H1 (cell line): Measurements from ENCODE around the gene LPP. TPM values are rescaled to one million over a fixed set of nuclear protein-coding genes. Genes with fewer than 3 reads are reported as not detected.

ENCODE experiments used
- CTCF ChIA-PET: fragments of 300-600 bp; sonication (Branson Sonifier 250); formaldehyde crosslinking; loops from one replicate; lab custom pipeline; 2021; ENCODE audit not compliant: partially characterized antibody; lab: Charles Lee
- POLR2A ChIA-PET: fragments of 300-600 bp; sonication (Branson Sonifier 250); formaldehyde crosslinking; loops from one replicate; lab custom pipeline; 2021; ENCODE audit warnings: inconsistent platforms; ENCODE audit not compliant: partially characterized antibody; lab: Charles Lee
- DNase-seq, 2 experiments: peaks; one replicate each; pipeline versions ENCODE4 v3.0.0 to v3.0.0-alpha.2; 2010 to 2022; ENCODE audit warnings: low spot score in 2 of 2, low read depth in 1 of 2, mixed read lengths in 1 of 2
- FAIRE-seq: peaks from 2 replicates; lab custom pipeline; 2011; peaks lifted over from hg19 to GRCh38; lab: Jason Lieb, UNC
- H2AFZ ChIP-seq: 2 replicates; pipeline ENCODE4 v1.8.1; 2012; ENCODE audit warnings: low read length, inconsistent platforms
- H2AK5ac ChIP-seq: 2 replicates; pipeline ENCODE4 v1.6.1; 2013; ENCODE audit warnings: low read depth, low read length
- H2BK120ac ChIP-seq: replicated peaks from 2 replicates; pipeline ENCODE3; 2013; ENCODE audit warnings: low read depth, low read length, inconsistent platforms
- H2BK12ac ChIP-seq: 2 replicates; pipeline ENCODE4 v1.6.1; 2013; ENCODE audit warnings: low read depth, low read length
- H2BK15ac ChIP-seq: 2 replicates; pipeline ENCODE4 v1.6.1; 2013; ENCODE audit warnings: low read length
- H2BK20ac ChIP-seq: 2 replicates; pipeline ENCODE4 v1.6.1; 2013; ENCODE audit warnings: low read length
- H2BK5ac ChIP-seq: 2 replicates; pipeline ENCODE4 v1.6.1; 2013; ENCODE audit warnings: low read depth, low read length
- H3K14ac ChIP-seq: 2 replicates; pipeline ENCODE4 v1.6.1; 2013; ENCODE audit warnings: inconsistent platforms; ENCODE audit not compliant: insufficient read length
- H3K18ac ChIP-seq: 2 replicates; pipeline ENCODE4 v1.6.1; 2013; ENCODE audit warnings: low read length; ENCODE audit errors: extremely low read depth
- H3K23ac ChIP-seq: 2 replicates; pipeline ENCODE4 v1.6.1; 2013; ENCODE audit warnings: inconsistent platforms; ENCODE audit not compliant: insufficient read length
- H3K23me2 ChIP-seq: 2 replicates; pipeline ENCODE4 v1.6.1; 2013; ENCODE audit warnings: low read depth, low read length
- H3K27ac ChIP-seq: 2 replicates; pipeline ENCODE4 v1.6.1; 2011; ENCODE audit warnings: low read depth, low read length, inconsistent platforms
- H3K27me3 ChIP-seq, 4 experiments: replicated peaks in 1 of 4; 1 replicate in 1 of 4; 2 replicates in 3 of 4; pipeline versions ENCODE4 v1.6.1 to v1.8.1; 2011 to 2013; ENCODE audit warnings: low read length in 3 of 4, mild to moderate bottlenecking in 3 of 4, inconsistent platforms in 2 of 4, mixed read lengths in 2 of 4, moderate library complexity in 1 of 4; ENCODE audit not compliant: control insufficient read depth in 3 of 4, insufficient read depth in 3 of 4; ENCODE audit errors: extremely low read depth in 1 of 4
- H3K36me3 ChIP-seq, 4 experiments: 2 replicates each; pipeline versions ENCODE4 v1.6.1 to v1.8.1; 2011 to 2013; ENCODE audit warnings: mild to moderate bottlenecking in 4 of 4, low read length in 3 of 4, moderate library complexity in 2 of 4, control low read depth in 1 of 4, inconsistent platforms in 1 of 4; ENCODE audit not compliant: insufficient read depth in 4 of 4, control insufficient read depth in 2 of 4
- H3K4ac ChIP-seq: replicated peaks from 2 replicates; pipeline ENCODE3; 2013; ENCODE audit warnings: low read length, low read depth, mixed read lengths, inconsistent platforms; ENCODE audit not compliant: insufficient read length
- H3K4me1 ChIP-seq, 4 experiments: replicated peaks in 1 of 4; 1 replicate in 1 of 4; 2 replicates in 3 of 4; pipeline versions ENCODE4 v1.6.1 to v1.8.1; 2011 to 2013; ENCODE audit warnings: low read length in 3 of 4, inconsistent platforms in 2 of 4, mixed read lengths in 1 of 4; ENCODE audit not compliant: insufficient read depth in 4 of 4, control insufficient read depth in 3 of 4
- H3K4me2 ChIP-seq, 2 experiments: 2 replicates each; pipeline versions ENCODE4 v1.6.1 to v1.8.1; 2011 to 2013; ENCODE audit warnings: low read depth in 2 of 2, low read length in 2 of 2, control low read depth in 1 of 2, inconsistent platforms in 1 of 2, mild to moderate bottlenecking in 1 of 2; ENCODE audit not compliant: insufficient read depth in 1 of 2
- H3K4me3 ChIP-seq, 4 experiments: fragments of 200-600, 300-600 bp in 1 of 4; sonication (generic), shearing (Covaris generic), sonication (Bioruptor Twin) in 1 of 4; 2 replicates each; pipeline versions ENCODE4 v1.5.1 to v1.8.1; 2011 to 2016; ENCODE audit warnings: low read length in 4 of 4, low read depth in 3 of 4, control low read depth in 2 of 4, inconsistent platforms in 2 of 4, mild to moderate bottlenecking in 2 of 4, mixed read lengths in 1 of 4, moderate library complexity in 1 of 4; ENCODE audit not compliant: insufficient read depth in 2 of 4; ENCODE audit errors: extremely low read depth in 1 of 4
- H3K56ac ChIP-seq: replicated peaks from 2 replicates; pipeline ENCODE3; 2013; ENCODE audit warnings: low read depth, mild to moderate bottlenecking, mixed read lengths, low read length, inconsistent platforms; ENCODE audit not compliant: insufficient read length
- H3K79me1 ChIP-seq: 2 replicates; pipeline ENCODE4 v1.6.1; 2013; ENCODE audit warnings: low read depth, low read length, control low read depth
- H3K79me2 ChIP-seq, 2 experiments: 2 replicates each; pipeline versions ENCODE4 v1.6.1 to v1.8.1; 2012 to 2013; ENCODE audit warnings: low read length in 2 of 2, mild to moderate bottlenecking in 2 of 2, inconsistent platforms in 1 of 2; ENCODE audit not compliant: insufficient read depth in 2 of 2, control insufficient read depth in 1 of 2
- H3K9ac ChIP-seq, 4 experiments: replicated peaks in 1 of 4; 1 replicate in 1 of 4; 2 replicates in 3 of 4; pipeline versions ENCODE4 v1.6.1 to v1.8.1; 2011 to 2013; ENCODE audit warnings: low read depth in 3 of 4, low read length in 3 of 4, control low read depth in 2 of 4, mild to moderate bottlenecking in 2 of 4, moderate library complexity in 2 of 4, inconsistent platforms in 1 of 4; ENCODE audit errors: extremely low read depth in 1 of 4
- H3K9me3 ChIP-seq, 2 experiments: 2 replicates each; pipeline versions ENCODE4 v1.6.1 to v1.8.1; 2012 to 2013; ENCODE audit warnings: mild to moderate bottlenecking in 2 of 2, moderate library complexity in 2 of 2, control low read depth in 1 of 2, inconsistent platforms in 1 of 2, low read depth in 1 of 2, low read length in 1 of 2, mixed read lengths in 1 of 2; ENCODE audit not compliant: insufficient read depth in 2 of 2
- H4K20me1 ChIP-seq, 2 experiments: replicated peaks in 1 of 2; 2 replicates each; pipeline versions ENCODE3 to v1.8.1; 2011 to 2013; ENCODE audit warnings: inconsistent platforms in 2 of 2, low read length in 2 of 2, mild to moderate bottlenecking in 1 of 2; ENCODE audit not compliant: insufficient read depth in 2 of 2, control insufficient read depth in 1 of 2
- H4K5ac ChIP-seq: 2 replicates; pipeline ENCODE4 v1.6.1; 2013; ENCODE audit warnings: low read length, low read depth, mixed read lengths, inconsistent platforms; ENCODE audit not compliant: insufficient read length
- H4K8ac ChIP-seq: 2 replicates; pipeline ENCODE4 v1.8.0; 2013; ENCODE audit warnings: mild to moderate bottlenecking, moderate library complexity, low read length, inconsistent platforms; ENCODE audit not compliant: insufficient read depth; ENCODE audit errors: extremely low read depth
- H4K91ac ChIP-seq: replicated peaks from 2 replicates; pipeline ENCODE3; 2013; ENCODE audit warnings: low read length, mixed read lengths, inconsistent platforms; ENCODE audit not compliant: insufficient read length
- BRCA1 ChIP-seq: IDR thresholded peaks from 2 replicates; pipeline ENCODE4 v1.6.1; 2012; ENCODE audit warnings: low read depth, low read length, improper control_type of control experiment
- CTBP2 ChIP-seq: IDR thresholded peaks from 2 replicates; pipeline ENCODE4 v1.7.0; 2011; ENCODE audit warnings: borderline replicate concordance, mild to moderate bottlenecking, moderate library complexity, mixed read lengths, low read length; ENCODE audit not compliant: insufficient read depth, insufficient read length
- HDAC2 ChIP-seq, 2 experiments: fragments of 300-600 bp in 1 of 2; sonication (generic) in 1 of 2; IDR thresholded peaks; 2 replicates each; pipeline ENCODE4 v1.6.1; 2011 to 2012; ENCODE audit warnings: low read depth in 2 of 2, low read length in 2 of 2, mild to moderate bottlenecking in 2 of 2, moderate library complexity in 2 of 2, borderline replicate concordance in 1 of 2, inconsistent platforms in 1 of 2
- JUN ChIP-seq: IDR thresholded peaks from 2 replicates; pipeline ENCODE4 v1.6.1; 2011; ENCODE audit warnings: low read depth, mild to moderate bottlenecking, improper control_type of control experiment, low read length
- KDM4A ChIP-seq: IDR thresholded peaks from one replicate; pipeline ENCODE4 v1.7.1; 2012; ENCODE audit warnings: low read depth, mild to moderate bottlenecking, moderate library complexity, low read length, inconsistent platforms; ENCODE audit not compliant: severe bottlenecking
- PHF8 ChIP-seq: fragments of 200-600 bp; sonication (generic); conservative IDR thresholded peaks from 2 replicates; pipeline ENCODE4 v1.7.1; 2012; ENCODE audit warnings: low read depth, mild to moderate bottlenecking, inconsistent platforms, low read length, moderate library complexity
- POU5F1 ChIP-seq: IDR thresholded peaks from 2 replicates; pipeline ENCODE4 v1.6.1; 2011; ENCODE audit warnings: low read depth, mild to moderate bottlenecking, low read length, moderate library complexity
- SAP30 ChIP-seq: fragments of 300-600 bp; sonication (generic); IDR thresholded peaks from 2 replicates; pipeline ENCODE4 v1.7.1; 2012; ENCODE audit warnings: low read length, moderate library complexity, mild to moderate bottlenecking, inconsistent platforms; ENCODE audit not compliant: insufficient read depth, insufficient replicate concordance
- SIRT6 ChIP-seq: IDR thresholded peaks from one replicate; pipeline ENCODE4 v1.7.1; 2012; ENCODE audit warnings: low read length, inconsistent platforms
- SP2 ChIP-seq: IDR thresholded peaks from 2 replicates; pipeline ENCODE4 v1.6.1; 2012; ENCODE audit warnings: mild to moderate bottlenecking, low read length, inconsistent platforms
- SRF ChIP-seq: IDR thresholded peaks from 2 replicates; pipeline ENCODE4 v1.6.1; 2011; ENCODE audit warnings: mild to moderate bottlenecking, low read depth, low read length, moderate library complexity
- TCF12 ChIP-seq: IDR thresholded peaks from 2 replicates; pipeline ENCODE4 v1.6.1; 2011; ENCODE audit warnings: low read depth, mild to moderate bottlenecking, low read length
- USF2 ChIP-seq: IDR thresholded peaks from 2 replicates; pipeline ENCODE4 v1.6.1; 2011; ENCODE audit warnings: low read length, improper control_type of control experiment
- YY1 ChIP-seq: IDR thresholded peaks from 2 replicates; pipeline ENCODE4 v1.6.1; 2011; ENCODE audit warnings: low read depth, mild to moderate bottlenecking, low read length
- WGBS, 2 experiments: shearing (Covaris generic) in 1 of 2; methylation state at CpG; one replicate each; pipeline versions ENCODE4 v1.1.6 to v1.1.7; 2013 to 2015; ENCODE audit warnings: low lambda C conversion rate in 2 of 2, mixed read lengths in 2 of 2, inconsistent platforms in 1 of 2, low coverage in 1 of 2, missing lambda C conversion rate in 1 of 2; ENCODE audit not compliant: insufficient replicate concordance in 2 of 2, insufficient coverage in 1 of 2, insufficient read length in 1 of 2; ENCODE audit errors: extremely low coverage in 1 of 2, missing lambda C conversion rate in 1 of 2; 5-methylcytosine and 5-hydroxymethylcytosine counted together
- polyA plus RNA-seq, 7 experiments: library from polyadenylated mRNA; depleted of rRNA in 3 of 7; stranded (reverse) in 5 of 7; unstranded in 2 of 7; fragments of >200 nt in 5 of 7; fragments of 200-250 nt in 2 of 7; gene quantifications; 1 replicate in 5 of 7; 2 replicates in 1 of 7; 4 replicates in 1 of 7; pipeline versions ENCODE4 v1.2.1 to v1.2.3, GENCODE V29; 2011 to 2013; ENCODE audit warnings: missing spikeins in 2 of 7, mixed read lengths in 2 of 7
- total RNA-seq: library from RNA; stranded (reverse); fragmentation: NEBNext Ultra II Directional; extraction: Animal tissue kit (Norgen Biotek cat#: 25700); gene quantifications from 2 replicates; pipeline ENCODE4 v1.2.1, GENCODE V29; 2021

Gene LPP
- total and polyA plus RNA-seq, 2 of the 8 experiments (the other 6 are each of a cell fraction or from before 2014, with no cell fraction given) = 10.0 to 53.3 TPM

- no peak overlapping the region for H3K4ac ChIP-seq
- H2BK5ac ChIP-seq = no peak overlapping the region
- H3K36me3 ChIP-seq = no peaks in the 10 kb centered on the region
- no peak overlapping the region for H2BK20ac ChIP-seq
- no peaks in the 10 kb centered on the region for H3K23me2 ChIP-seq
- H3K18ac ChIP-seq = no peak overlapping the region
- no peak overlapping the region for H2BK120ac ChIP-seq
- H4K5ac ChIP-seq = no peak overlapping the region
- no peak overlapping the region for H3K9ac ChIP-seq
- DNase-seq (no peak), FAIRE-seq (no peak)
- no peak overlapping the region for H3K56ac ChIP-seq
- 84% methylated on average over 4 of the region's 4 CpGs; no CpG with 5 or more reads in 1 of the 2 experiments for WGBS, 2 experiments
- H4K91ac ChIP-seq = no peak overlapping the region
- H3K4me3 ChIP-seq = no peak overlapping the region
- H2AK5ac ChIP-seq = no peak overlapping the region
- no peaks in the 10 kb centered on the region for H4K20me1 ChIP-seq
- no peak overlapping the region for H4K8ac ChIP-seq
- H3K23ac ChIP-seq = no peak overlapping the region
- H3K9me3 ChIP-seq = no peaks in the 10 kb centered on the region
- H3K79me2 ChIP-seq = no peaks in the 10 kb centered on the region
- no peak overlapping the region for H3K4me2 ChIP-seq
- no peak overlapping the region for H2BK15ac ChIP-seq
- H3K4me1 ChIP-seq = no peaks in the 10 kb centered on the region
- H2AFZ ChIP-seq = no peak overlapping the region
- POLR2A ChIA-PET = no interaction called here
- no peaks in the 10 kb centered on the region for H3K79me1 ChIP-seq
- no peak overlapping the region for H3K27ac ChIP-seq
- CTCF ChIA-PET = interaction anchor here (1.3 kb wide), 1 partner anchor 13 kb away, joined by 4 read pairs; no protein-coding TSS in a partner anchor
- H2BK12ac ChIP-seq = no peak overlapping the region
- no peaks in the 10 kb centered on the region for H3K27me3 ChIP-seq
- H3K14ac ChIP-seq = no peak overlapping the region
- TF ChIP-seq SIRT6 (no peak), SAP30 (no peak), JUN (no peak), USF2 (no peak), CTBP2 (no peak), KDM4A (no peak), HDAC2 (IDR thresholded peaks at IDR 0.05; ENCODE audit: borderline replicate concordance in 1 of 2, low read depth in 2 of 2, low read length in 2 of 2) (no peak), SRF (no peak), TCF12 (no peak), POU5F1 (no peak), YY1 (no peak), PHF8 (no peak), SP2 (no peak), BRCA1 (no peak)
These were observed 343.1 kb downstream of the LPP start for GRCh38 chr3:188497021-188497420.
